ENCODE results near the gene ECHS1.

ECHS1 gene

DNA sequence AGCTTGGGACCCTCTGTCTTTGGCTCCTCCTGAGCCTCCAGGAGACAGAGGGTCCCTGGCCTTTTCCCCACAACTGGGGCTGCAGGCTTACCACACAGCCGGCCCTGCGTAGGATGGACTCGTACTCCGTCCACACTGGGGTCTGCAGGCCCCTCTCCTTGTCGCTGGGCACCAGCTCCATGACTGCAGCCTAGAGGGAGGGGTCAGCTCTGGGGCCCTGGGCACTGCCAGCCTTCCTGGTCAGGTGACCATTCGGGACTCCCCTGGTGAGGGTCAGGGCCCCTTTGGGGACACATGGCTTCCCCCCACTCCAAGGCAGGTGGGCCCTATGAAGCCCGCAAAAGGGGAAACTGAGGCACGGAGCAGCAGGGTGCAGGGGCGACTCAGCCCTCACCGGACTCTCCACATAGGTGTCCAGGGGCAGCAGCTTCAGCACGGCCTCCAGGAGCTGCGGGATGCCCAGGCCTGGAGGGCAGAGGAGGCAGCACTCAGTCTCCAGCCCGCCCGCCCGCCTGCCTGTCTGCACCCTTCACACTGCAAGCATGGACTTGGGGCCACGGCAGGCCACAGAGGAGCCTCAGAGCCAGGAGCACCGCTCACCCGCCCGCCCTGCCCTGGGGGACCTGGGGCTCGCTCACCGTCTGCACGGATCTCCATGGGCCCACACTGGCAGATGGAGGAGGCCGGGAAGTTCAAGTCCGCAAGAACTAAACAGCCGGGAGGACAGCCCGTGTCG, 16.4 kb downstream of the ECHS1 start:
- FAIRE-seq: no peak

GRCh38 chr10:133355991-133356390, 17.2 kb downstream of the ECHS1 start:
- no peak for FAIRE-seq

GRCh38 chr10:133355266-133355665, 17.9 kb downstream of the ECHS1 start:
- no peak for FAIRE-seq

DNA sequence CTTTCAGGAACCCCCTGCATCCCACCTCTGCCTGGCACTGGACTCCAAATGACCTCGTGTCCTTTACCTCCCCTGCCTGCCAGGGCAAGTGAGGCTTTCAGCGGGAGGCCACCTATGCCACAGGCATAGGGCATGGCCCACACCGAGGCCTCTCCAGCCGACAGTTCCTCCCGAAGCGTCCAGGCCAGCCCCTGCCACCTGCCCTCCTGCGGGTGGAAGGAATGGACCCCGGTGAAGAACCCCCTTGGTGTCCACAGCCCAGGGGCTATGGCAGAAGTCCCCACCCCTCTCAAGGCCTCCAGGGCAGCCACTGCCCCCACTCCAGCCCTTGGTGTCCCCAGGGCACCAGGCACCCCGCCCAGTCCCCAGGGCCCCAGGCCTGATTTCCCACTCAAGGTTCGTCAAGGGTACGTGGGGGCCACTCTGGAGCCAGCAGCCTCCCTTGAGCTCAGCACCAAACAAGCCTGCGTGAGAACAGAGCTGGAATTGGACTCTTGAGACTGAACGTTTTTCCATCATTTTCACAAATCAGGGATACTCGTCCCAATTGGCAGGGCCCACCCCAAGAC, 18.4 kb downstream of the ECHS1 start:
- FAIRE-seq: no peak

DNA sequence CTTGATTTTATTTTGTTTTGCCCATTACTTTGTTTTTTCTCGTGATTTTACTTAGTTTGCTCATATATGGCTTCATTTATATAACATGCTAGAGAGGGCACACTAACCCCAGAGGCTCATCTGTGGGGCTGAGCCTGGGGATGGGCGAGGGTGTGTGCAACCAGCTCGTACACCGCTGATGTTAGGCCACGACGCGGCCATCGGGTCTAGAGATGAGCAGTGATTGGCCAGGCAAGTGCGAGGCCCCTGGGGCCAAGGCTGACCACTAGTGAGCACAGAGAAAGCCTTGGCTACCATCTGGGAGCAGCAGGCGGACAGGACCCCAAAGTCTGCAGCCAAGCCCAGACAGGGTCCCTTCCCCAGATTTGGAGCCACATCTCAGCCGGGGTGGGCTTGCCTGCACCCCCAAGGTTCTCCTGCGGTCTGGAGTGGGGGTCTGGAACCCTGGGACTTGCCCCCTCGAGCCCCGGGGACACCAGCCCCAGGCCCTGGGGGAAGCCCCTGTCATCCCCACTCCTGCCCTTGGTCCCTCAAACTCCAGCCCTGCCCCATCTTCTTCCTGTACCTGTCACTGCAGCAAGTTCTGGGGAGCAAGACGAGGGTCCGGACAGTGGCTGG, 19.1 kb downstream of the ECHS1 start:
- no peak for FAIRE-seq

DNA sequence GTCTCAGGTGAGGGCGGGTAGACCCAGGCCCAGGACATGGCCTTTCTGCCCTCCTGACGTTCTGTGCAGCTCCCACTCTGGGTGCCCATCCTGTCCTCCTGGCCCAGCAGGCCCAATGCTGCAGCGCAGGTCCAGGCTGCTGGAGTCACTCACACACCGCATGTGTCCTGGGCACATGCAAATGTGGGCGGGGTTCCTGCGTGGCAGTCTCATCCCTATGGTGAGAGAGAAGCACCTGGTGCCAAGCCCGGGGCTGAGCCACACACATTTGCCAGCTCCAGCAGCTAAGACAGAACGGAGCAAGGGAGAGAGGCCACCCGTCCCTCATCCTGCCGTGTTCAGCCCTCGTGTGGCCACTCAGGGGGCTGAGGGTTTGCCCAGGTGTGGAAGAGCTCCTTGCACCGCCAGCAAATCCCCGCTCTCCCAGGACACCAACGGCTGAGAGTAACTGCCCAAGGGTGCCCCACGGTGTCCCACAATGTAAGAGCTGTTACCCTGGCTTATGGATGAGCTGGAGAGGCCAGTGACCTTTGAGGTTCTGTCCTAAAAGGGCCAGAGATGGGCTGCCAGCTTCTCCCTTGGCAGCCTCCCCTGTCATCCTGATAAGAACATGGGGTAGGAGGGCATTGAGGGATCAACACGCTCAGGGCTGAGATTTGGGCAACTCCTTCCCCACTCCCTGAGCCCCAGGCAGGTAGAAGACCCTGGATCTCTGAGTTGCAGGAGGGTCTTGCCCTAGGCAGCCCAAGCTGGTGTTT, 19.8 kb downstream of the ECHS1 start:
- FAIRE-seq: no peak

DNA sequence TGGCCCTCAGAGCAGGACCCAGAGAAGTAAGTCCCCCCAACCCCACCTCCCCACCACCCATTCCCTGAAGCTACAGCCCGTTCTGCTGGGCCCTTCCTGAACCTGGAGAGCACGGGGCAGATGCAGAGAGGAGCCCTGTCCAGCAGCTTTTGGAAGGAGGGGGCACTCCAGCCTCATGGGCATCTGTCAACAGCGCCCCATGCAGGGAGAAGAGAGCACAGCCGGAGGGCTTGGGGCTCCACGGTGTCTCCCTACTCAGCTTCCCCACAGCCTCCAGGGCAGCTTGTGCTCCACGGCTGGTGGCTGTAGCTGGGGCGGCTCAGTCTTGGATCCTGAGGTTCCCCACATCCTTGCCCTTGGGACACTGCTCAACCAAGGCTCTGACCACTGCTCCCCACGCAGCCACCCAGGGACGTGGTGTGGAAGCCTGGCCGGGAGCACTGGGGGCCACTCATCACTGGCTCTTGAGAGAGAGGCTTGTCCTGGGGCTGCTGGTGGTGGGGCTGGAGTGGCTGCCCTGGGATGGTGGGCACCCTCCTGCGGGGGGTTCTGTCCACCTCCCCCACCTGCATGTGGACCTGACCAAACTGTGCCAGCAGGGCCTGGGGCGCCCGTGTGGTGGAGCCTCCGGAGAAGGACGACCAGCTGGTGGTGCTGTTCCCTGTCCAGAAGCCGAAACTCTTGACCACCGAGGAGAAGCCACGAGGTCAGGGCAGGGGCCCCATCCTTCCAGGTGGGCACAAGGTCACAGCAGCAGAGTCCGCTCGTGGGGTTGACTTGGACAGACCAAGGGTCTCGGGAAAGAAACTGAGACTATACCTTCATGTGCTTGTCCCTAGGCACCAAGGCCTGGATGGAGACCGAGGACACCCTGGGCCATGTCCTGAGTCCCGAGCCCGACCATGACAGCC, 21.5 kb downstream of the ECHS1 start:
- no peak for FAIRE-seq

GRCh38 chr10:133350950-133351329, 22.2 kb downstream of the ECHS1 start:
- no peak for FAIRE-seq

DNA sequence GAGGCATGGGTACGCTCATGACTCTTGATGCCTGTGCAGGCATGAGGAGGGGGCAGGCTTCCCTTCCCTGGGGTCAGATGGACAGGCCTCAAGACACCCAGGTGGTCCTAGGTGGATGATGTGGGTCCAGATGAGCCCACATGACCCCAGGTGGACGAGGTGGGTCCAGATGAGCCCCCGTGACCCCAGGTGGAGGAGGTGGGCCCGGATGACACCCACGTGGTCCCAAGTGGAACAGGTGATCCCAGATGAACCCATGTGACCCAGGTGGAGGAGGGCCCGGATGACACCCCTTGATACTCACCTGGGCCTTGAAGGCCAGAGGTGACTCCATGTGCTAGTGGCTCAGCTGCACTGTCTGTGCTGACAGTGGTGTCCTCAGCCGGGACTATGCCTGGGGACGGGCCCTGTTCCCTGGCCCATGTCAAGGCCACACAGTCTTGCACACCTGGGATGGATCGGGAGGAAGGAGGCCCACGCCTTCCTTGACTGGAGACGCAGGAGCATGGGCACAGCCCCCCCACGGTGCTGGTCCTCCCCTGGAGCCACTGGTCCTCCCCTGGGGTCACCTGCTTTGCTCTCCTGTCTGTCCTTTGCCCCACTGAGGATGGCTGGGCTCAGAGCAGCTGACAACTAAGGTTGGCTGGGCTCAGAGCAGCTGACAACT, 22.7 kb downstream of the ECHS1 start:
- FAIRE-seq: no peak

DNA sequence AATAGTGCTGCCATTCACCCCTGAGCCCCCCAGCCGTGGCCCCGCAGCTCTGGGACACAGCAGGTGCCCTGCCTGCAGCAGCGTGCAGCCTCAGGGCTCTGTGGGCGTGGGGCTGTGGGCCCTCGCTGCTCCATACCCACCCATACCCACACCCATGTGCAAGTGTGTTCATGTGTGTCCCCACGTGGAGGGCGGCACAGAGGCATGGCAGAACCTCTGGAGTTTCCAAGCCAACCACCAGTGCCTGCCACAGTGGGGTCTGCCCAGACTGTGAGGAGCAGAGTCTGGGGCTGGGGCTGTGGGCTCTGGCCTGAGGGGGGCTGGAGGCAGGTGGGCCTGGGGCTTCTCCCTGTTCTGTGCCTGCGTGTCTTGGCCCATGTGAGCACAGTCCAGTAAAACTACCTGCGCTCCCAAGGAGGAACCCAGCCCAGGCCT, 23.6 kb downstream of the ECHS1 start:
- no peak for FAIRE-seq

GRCh38 chr10:133349160-133349568, 24.0 kb downstream of the ECHS1 start:
- FAIRE-seq: no peak

DNA sequence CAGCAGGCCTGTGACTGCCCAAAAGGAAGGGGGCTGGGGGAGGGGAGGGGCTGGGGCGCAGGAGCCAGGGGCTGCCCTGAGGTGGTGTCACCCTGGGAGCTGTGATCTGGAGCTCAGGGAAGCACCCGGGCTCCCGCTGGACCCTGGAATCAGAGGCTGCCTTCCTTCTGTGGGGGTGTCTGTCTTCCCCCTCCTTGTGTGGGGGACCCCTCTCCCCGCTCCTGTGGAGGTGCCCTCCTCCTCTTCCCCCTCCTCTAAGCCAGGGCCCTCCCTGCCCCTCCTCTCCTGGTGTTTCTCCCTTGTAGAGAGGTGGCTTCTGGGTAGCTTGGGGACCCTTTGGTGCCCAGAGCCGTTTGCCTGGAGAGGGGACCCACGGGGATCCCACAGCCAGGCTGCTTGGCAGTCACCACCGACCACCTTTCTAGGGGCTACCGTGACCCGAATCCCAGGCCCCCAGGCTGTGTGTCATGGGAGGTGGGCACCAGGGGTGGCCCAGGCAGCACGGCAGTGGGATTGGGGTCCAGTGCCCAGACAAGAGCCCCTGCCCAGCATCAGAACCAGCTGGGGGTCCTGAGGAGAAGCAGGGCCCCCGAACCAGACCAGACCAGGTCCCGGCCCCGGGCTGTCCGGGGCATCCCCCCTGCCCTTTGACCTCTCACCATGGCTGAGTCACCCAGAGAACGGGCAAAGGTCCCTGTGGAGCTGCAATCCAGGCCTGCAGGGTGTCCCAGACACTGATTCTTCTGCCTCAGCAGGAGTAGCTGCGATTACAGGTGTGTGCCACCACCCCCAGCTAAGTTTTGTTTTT, 25.2 kb downstream of the ECHS1 start:
- FAIRE-seq: no peak

DNA sequence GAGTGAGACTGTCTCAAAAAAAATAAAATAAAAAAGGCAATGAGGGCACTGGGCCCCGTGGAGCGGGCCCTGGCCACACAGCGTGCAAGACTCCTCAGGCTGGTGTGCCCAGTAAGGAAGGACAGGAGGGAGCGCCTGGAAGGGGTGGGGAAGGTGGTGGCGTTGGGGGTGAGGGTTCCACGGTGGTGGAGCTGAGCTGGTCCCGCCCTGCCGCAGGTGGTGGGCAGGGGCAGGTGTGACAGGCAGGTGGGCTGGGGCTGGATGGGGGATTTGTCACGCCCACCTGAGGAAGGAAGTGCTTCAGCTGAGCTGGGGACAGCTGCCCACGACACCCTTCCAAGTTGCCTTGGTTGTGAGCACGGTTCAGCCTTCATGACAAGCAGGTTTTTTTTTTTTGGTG, 26.7 kb downstream of the ECHS1 start:
- FAIRE-seq: no peak

- no peak for FAIRE-seq
These were observed 28.9 kb downstream of the ECHS1 start for GRCh38 chr10:133344236-133344635.

- no peak for FAIRE-seq
These were observed 29.6 kb downstream of the ECHS1 start for GRCh38 chr10:133343558-133343957.

GRCh38 chr10:133342942-133343341, 30.2 kb downstream of the ECHS1 start:
- FAIRE-seq: no peak

DNA sequence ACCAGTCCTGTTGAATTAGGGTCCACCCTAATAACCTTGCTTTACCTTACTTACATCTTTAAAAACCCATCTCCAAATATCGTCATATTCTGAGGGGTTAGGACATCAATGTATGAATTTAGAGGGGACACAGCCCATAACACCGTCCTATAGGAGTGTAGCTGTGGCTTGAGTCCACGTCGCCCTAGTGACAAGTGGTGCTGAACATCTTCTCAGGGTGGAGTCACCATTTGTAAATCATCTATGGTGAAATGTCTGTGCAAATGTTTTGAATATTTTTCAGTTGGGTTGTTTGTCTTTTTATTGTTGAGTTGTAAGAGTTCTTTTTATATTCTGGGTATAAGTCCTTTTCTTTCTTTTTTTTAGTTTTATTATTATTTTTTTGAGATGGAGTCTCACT, 31.2 kb downstream of the ECHS1 start:
- FAIRE-seq: no peak

DNA sequence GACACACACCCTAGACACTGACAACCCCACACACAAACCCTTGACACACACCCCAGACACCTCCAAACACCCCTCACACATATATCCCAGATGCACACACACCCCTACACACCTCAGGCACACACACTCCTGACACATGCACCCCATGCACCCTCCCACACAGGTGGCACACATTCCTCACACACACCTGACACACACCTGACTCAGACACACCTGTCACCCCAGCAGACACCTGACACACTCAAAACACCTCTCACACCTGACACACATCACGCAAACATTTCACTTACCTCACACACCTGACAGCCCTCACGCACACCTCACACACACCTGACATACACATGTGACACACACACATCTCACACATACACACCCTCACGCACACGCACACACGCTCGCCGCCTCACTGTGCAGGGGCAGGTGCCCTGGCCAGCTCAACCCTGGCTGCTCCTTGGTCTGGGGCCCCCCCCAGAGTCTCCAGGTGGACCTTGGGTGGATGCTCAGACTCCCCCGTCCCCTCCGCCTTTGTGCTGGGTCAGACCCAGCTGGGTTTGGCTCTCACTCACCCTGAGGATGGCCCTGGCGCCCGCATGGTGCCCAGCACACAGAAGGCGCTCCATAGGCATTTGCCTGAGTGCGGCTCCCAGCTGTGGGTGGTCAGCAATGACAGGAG, 33.3 kb downstream of the ECHS1 start:
- FAIRE-seq: no peak

- FAIRE-seq: no peak
These were observed 34.8 kb downstream of the ECHS1 start for GRCh38 chr10:133338080-133339071.

Data from A204.1 (cell line).